AG04449 (cell line): ENCODE results near the gene PARP15.
"Not testable (repeated sequence)": the region's sequence is repeated elsewhere in the genome, so short reads cannot be mapped to it uniquely, and the experiment has no call there.

Experiments
- CTCF ChIA-PET: fragments of 350-600 bp; formaldehyde crosslinking; extraction: SDS; loops from one replicate; lab custom pipeline; 2021; ENCODE audit warnings: antibody characterized with exemption; lab: Yijun Ruan, JAX
- POLR2A ChIA-PET: fragments of 400-600, 350-600 bp; formaldehyde crosslinking; extraction: SDS; loops from one replicate; lab custom pipeline; 2020; ENCODE audit warnings: antibody characterized with exemption, inconsistent platforms; lab: Yijun Ruan, JAX
- DNase-seq: peaks from one replicate; pipeline ENCODE4 v3.0.0-alpha.2; 2010; ENCODE audit warnings: low read depth, low spot score
- H3K4me3 ChIP-seq: 2 replicates; pipeline ENCODE4 v1.5.1; 2011; ENCODE audit warnings: low read depth, mild to moderate bottlenecking, control low read depth, low read length
- CTCF ChIP-seq: IDR thresholded peaks from one replicate; pipeline ENCODE4 v1.5.1; 2011; ENCODE audit warnings: mild to moderate bottlenecking, moderate library complexity, low read length, control low read depth, inconsistent platforms; ENCODE audit not compliant: insufficient read depth; ENCODE audit errors: missing control alignments

PARP15 gene

GRCh38 chr3:122564155-122564912 lies 13.1 kb upstream of the PARP15 start, which contains the start of the genes DTX3L and PARP9:
TSS of gene DTX3L (plus strand) at chr3:122564338. CDS start at chr3:122564427, 89 bp downstream.
TSS of gene PARP9 (minus strand) at chr3:122564300. CDS start at chr3:122559620, 4,680 bp downstream.
- ChIA-PET POLR2A (interaction anchor here (0.7 to 1.1 kb wide), 3 partner anchors 106 to 116 kb away, joined by 3 to 6 read pairs (median 3); partner anchors contain the start of gene PARP14), CTCF (interaction anchor here (1.1 to 12.1 kb wide), 3 partner anchors 11 to 114 kb away, joined by 3 to 181 read pairs (median 5); partner anchors contain the start of gene PARP14)
- no peak for DNase-seq
- H3K4me3 ChIP-seq = peak within 1 kb of the TSS; percentile 77
- TF ChIP-seq CTCF = no peak

- H3K4me3 ChIP-seq, POLR2A ChIA-PET, DNase-seq, CTCF ChIA-PET: not testable (repeated sequence)
These were observed 9.3 kb upstream of the PARP15 start for GRCh38 chr3:122568131-122568530.

GRCh38 chr3:122568755-122569154 lies 8.7 kb upstream of the PARP15 start:
- no peak for TF ChIP-seq CTCF
- CTCF ChIA-PET = interaction anchor here (0.9 kb wide), 1 partner anchor 9 kb away, joined by 3 read pairs; no protein-coding TSS in a partner anchor
- H3K4me3 ChIP-seq = no peak overlapping the region
- no peak for DNase-seq
- POLR2A ChIA-PET = no interaction called here

- no peak overlapping the region for H3K4me3 ChIP-seq
- TF ChIP-seq CTCF = no peak
- DNase-seq = no peak
- CTCF ChIA-PET = interaction anchor here (1.3 to 2.3 kb wide), 2 partner anchors 105 to 106 kb away, joined by 3 to 6 read pairs; no protein-coding TSS in a partner anchor
- POLR2A ChIA-PET = no interaction called here
These were observed 4.5 kb upstream of the PARP15 start for GRCh38 chr3:122572940-122573412.

- DNase-seq = no peak
- POLR2A ChIA-PET = no interaction called here
These were observed 1.1 kb upstream of the PARP15 start for GRCh38 chr3:122576174-122576940.

More at GRCh38 chr3:122576174-122576940, 1.1 kb upstream of the PARP15 start:
- no peak overlapping the region for H3K4me3 ChIP-seq
- no peak for TF ChIP-seq CTCF
- CTCF ChIA-PET = interaction anchor here (0.6 to 1.6 kb wide), 2 partner anchors 14 to 103 kb away, joined by 3 to 5 read pairs; no protein-coding TSS in a partner anchor
